GM23338 (cell line): Measurements from ENCODE around the gene IGIP. TPM values are rescaled to one million over a fixed set of nuclear protein-coding genes. Genes with fewer than 3 reads are reported as not detected.

Experiments
- ATAC-seq: fragments of 200-7000 bp; cut with Tn5 transposase; 3 replicates; pipeline ENCODE4 v1.9.1; 2020
- DNase-seq: peaks from one replicate; pipeline ENCODE4 v3.0.0-alpha.2; 2015; ENCODE audit warnings: low spot score
- H2AFZ ChIP-seq: fragments of 200-600 bp; sonication (generic); 2 replicates; pipeline ENCODE4 v1.8.0; 2016; ENCODE audit warnings: antibody characterized with exemption, mild to moderate bottlenecking, moderate library complexity
- H3F3A ChIP-seq: fragments of 200-600 bp; sonication (generic); replicated peaks from 2 replicates; pipeline ENCODE4 v1.8.0; 2017; ENCODE audit warnings: antibody characterized with exemption, mixed run types, low read depth
- H3K27ac ChIP-seq: fragments of 200-600 bp; sonication (generic); 2 replicates; pipeline ENCODE4 v1.6.1; 2016; ENCODE audit warnings: low read depth
- H3K27me3 ChIP-seq: fragments of 200-600 bp; sonication (generic); 2 replicates; pipeline ENCODE4 v1.8.0; 2016; ENCODE audit warnings: mild to moderate bottlenecking, mixed run types, moderate library complexity; ENCODE audit not compliant: insufficient read depth
- H3K36me3 ChIP-seq: fragments of 200-600 bp; sonication (generic); 2 replicates; pipeline ENCODE4 v1.8.0; 2016; ENCODE audit warnings: mild to moderate bottlenecking; ENCODE audit not compliant: insufficient read depth
- H3K4me1 ChIP-seq: fragments of 200-600 bp; sonication (generic); 2 replicates; pipeline ENCODE4 v1.8.0; 2016; ENCODE audit warnings: mild to moderate bottlenecking, moderate library complexity; ENCODE audit not compliant: insufficient read depth
- H3K4me2 ChIP-seq: fragments of 200-600 bp; sonication (generic); 2 replicates; pipeline ENCODE4 v1.7.1; 2017; ENCODE audit warnings: mixed run types
- H3K4me3 ChIP-seq: fragments of 200-600 bp; sonication (generic); 2 replicates; pipeline ENCODE4 v1.6.1; 2016; ENCODE audit warnings: mixed run types
- H3K79me2 ChIP-seq: fragments of 200-600 bp; sonication (generic); replicated peaks from 2 replicates; pipeline ENCODE4 v1.8.0; 2017; ENCODE audit warnings: mild to moderate bottlenecking; ENCODE audit not compliant: insufficient read depth
- H3K9me2 ChIP-seq: fragments of 200-600 bp; sonication (generic); 2 replicates; pipeline ENCODE4 v1.8.0; 2017; ENCODE audit not compliant: insufficient read depth
- H4K20me1 ChIP-seq: fragments of 200-600 bp; sonication (generic); replicated peaks from 2 replicates; pipeline ENCODE4 v1.8.0; 2017; ENCODE audit warnings: mild to moderate bottlenecking; ENCODE audit not compliant: insufficient read depth
- H3K27ac Mint-ChIP-seq: 2 replicates; pipeline ENCODE4 v1.8.0; 2020; ENCODE audit warnings: inconsistent platforms, mild to moderate bottlenecking, moderate library complexity, mixed read lengths
- H3K27me3 Mint-ChIP-seq: 3 replicates; pipeline ENCODE4 v1.8.0; 2022; ENCODE audit warnings: low read depth, mild to moderate bottlenecking, moderate library complexity, mixed read lengths, inconsistent platforms; ENCODE audit not compliant: insufficient read depth, poor library complexity
- H3K36me3 Mint-ChIP-seq: 3 replicates; pipeline ENCODE4 v1.8.0; 2021; ENCODE audit warnings: low read depth, mild to moderate bottlenecking, inconsistent platforms, moderate library complexity, mixed read lengths
- H3K4me1 Mint-ChIP-seq: 3 replicates; pipeline ENCODE4 v1.8.0; 2020; ENCODE audit warnings: mild to moderate bottlenecking, inconsistent platforms, mixed read lengths
- H3K4me3 Mint-ChIP-seq: 3 replicates; pipeline ENCODE4 v1.8.0; 2021; ENCODE audit warnings: moderate library complexity, mild to moderate bottlenecking, inconsistent platforms, mixed read lengths
- H3K9me3 Mint-ChIP-seq: 3 replicates; pipeline ENCODE4 v1.8.0; 2020; ENCODE audit warnings: moderate library complexity, mild to moderate bottlenecking, inconsistent platforms, mixed read lengths
- EZH2phosphoT487 ChIP-seq: fragments of 200-600 bp; sonication (generic); IDR thresholded peaks from one replicate; pipeline ENCODE4 v1.8.1; 2018; ENCODE audit warnings: antibody characterized with exemption; ENCODE audit not compliant: unreplicated experiment
- STAT1 ChIP-seq: IDR thresholded peaks from one replicate; pipeline ENCODE4 v1.6.1; 2016; ENCODE audit warnings: antibody characterized with exemption; ENCODE audit not compliant: unreplicated experiment
- polyA plus RNA-seq: library from polyadenylated mRNA; unstranded; fragments of >200 nt; fragmentation: Nextera tagmentation; extraction: Ambion mirVana; gene quantifications from 2 replicates; pipeline ENCODE4 v1.2.1, GENCODE V29; 2016
- total RNA-seq: library from RNA; depleted of rRNA; stranded (reverse); fragments of >200 nt; shearing (Covaris generic); gene quantifications from 2 replicates; pipeline ENCODE4 v1.2.3, GENCODE V29; 2014
- TF ChIP-seq, protein P1 (sequence below): fragments of 250-450 bp; sonication (Bioruptor Pico); IDR thresholded peaks from 2 replicates; pipeline ENCODE4 v1.5.0; 2020; ENCODE audit warnings: mild to moderate bottlenecking, moderate library complexity

Gene IGIP
- total and polyA plus RNA-seq, 2 experiments from 2014 or later: 0.21 to 0.38 TPM

DNA sequence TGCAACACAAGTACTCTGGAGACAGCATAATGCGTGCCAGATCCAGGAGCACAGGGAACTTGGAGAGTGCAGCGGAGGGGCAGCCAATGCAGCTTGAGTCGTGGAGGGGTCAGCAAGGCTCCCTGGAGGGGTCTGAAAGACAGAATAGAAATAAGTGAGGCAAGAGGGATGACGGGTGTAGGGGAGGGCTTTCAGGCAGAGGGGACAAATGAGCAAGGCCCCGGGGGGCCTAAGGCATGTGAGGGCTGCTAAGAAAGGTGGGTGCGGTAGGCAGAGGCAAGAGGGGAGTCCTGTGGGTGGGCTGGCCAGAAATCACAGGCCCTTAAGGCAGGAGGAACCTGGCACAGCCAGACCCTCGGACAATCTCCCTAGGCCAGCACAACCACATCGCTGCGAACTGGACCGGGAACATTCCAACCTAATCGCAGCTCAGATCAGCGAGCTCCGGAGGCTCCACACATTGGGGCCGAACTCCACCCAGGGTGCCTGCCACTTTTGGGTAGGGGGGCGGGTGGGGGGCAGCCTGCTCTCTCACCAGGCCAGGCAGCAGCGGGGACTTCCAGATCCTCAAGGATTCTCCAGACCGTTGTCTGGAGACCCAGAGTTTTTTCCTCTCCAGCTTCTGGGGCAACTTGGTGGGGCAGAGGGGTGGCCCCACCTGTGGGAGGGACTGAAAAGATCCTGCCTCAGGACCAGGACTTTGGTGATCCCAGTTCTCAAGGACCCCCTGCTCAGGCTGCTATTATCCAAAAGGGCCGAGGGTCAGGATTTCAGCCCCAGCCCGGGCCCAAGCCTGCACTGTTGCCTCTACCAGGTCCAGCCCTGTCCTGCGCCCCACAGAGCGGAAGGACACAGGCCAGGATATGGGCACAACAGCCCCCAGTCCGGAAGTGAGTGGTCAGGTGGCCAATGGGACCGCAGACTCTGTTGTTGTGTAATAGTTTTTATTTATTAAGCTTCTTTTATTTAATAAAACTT, 26.6 kb downstream of the IGIP start (continued):
- TF ChIP-seq, protein P1, sequence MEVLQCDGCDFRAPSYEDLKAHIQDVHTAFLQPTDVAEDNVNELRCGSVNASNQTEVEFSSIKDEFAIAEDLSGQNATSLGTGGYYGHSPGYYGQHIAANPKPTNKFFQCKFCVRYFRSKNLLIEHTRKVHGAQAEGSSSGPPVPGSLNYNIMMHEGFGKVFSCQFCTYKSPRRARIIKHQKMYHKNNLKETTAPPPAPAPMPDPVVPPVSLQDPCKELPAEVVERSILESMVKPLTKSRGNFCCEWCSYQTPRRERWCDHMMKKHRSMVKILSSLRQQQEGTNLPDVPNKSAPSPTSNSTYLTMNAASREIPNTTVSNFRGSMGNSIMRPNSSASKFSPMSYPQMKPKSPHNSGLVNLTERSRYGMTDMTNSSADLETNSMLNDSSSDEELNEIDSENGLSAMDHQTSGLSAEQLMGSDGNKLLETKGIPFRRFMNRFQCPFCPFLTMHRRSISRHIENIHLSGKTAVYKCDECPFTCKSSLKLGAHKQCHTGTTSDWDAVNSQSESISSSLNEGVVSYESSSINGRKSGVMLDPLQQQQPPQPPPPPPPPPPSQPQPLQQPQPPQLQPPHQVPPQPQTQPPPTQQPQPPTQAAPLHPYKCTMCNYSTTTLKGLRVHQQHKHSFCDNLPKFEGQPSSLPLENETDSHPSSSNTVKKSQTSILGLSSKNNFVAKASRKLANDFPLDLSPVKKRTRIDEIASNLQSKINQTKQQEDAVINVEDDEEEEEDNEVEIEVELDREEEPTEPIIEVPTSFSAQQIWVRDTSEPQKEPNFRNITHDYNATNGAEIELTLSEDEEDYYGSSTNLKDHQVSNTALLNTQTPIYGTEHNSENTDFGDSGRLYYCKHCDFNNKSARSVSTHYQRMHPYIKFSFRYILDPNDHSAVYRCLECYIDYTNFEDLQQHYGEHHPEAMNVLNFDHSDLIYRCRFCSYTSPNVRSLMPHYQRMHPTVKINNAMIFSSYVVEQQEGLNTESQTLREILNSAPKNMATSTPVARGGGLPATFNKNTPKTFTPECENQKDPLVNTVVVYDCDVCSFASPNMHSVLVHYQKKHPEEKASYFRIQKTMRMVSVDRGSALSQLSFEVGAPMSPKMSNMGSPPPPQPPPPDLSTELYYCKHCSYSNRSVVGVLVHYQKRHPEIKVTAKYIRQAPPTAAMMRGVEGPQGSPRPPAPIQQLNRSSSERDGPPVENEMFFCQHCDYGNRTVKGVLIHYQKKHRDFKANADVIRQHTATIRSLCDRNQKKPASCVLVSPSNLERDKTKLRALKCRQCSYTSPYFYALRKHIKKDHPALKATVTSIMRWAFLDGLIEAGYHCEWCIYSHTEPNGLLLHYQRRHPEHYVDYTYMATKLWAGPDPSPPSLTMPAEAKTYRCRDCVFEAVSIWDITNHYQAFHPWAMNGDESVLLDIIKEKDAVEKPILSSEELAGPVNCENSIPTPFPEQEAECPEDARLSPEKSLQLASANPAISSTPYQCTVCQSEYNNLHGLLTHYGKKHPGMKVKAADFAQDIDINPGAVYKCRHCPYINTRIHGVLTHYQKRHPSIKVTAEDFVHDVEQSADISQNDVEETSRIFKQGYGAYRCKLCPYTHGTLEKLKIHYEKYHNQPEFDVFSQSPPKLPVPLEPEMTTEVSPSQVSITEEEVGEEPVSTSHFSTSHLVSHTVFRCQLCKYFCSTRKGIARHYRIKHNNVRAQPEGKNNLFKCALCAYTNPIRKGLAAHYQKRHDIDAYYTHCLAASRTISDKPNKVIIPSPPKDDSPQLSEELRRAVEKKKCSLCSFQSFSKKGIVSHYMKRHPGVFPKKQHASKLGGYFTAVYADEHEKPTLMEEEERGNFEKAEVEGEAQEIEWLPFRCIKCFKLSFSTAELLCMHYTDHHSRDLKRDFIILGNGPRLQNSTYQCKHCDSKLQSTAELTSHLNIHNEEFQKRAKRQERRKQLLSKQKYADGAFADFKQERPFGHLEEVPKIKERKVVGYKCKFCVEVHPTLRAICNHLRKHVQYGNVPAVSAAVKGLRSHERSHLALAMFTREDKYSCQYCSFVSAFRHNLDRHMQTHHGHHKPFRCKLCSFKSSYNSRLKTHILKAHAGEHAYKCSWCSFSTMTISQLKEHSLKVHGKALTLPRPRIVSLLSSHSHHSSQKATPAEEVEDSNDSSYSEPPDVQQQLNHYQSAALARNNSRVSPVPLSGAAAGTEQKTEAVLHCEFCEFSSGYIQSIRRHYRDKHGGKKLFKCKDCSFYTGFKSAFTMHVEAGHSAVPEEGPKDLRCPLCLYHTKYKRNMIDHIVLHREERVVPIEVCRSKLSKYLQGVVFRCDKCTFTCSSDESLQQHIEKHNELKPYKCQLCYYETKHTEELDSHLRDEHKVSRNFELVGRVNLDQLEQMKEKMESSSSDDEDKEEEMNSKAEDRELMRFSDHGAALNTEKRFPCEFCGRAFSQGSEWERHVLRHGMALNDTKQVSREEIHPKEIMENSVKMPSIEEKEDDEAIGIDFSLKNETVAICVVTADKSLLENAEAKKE (CRISPR knock-in tag): no peak

DNA sequence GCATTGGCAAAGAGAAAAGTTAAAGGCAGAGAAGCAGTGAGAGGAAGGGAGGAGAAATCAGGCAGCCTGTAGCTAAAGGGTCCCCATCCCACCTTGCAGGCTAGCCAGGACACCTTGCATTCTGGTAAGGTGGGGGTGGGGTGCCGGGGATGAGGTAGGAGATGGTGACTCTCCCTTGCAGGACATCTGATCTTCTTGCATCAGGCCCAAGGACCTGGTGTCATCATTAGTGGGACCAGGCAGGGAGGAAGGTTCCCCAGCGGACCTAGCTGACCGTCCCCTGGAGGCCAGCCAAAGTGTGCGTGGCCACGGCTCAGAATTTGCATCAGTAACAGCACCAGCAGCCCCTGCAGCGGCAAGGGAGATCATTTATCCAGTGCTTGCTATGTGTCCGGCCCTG, 27.5 kb downstream of the IGIP start:
- Histone ChIP-seq H3K9me2 (no peaks in the 10 kb centered on the region), H3F3A (no peaks in the 10 kb centered on the region), H3K79me2 (no peaks in the 10 kb centered on the region), H3K4me2 (peak overlapping the region; percentile 72), H3K4me3 (peak overlapping the region; percentile 38; the same call in 1 of the 2 replicates), H4K20me1 (no peaks in the 10 kb centered on the region), H3K27ac (no peak overlapping the region), H3K27me3 (peaks cover 39% of the 10 kb centered on the region), H2AFZ (peak overlapping the region; percentile 97), H3K36me3 (no peaks in the 10 kb centered on the region), H3K4me1 (peaks cover 24% of the 10 kb centered on the region)
- Mint-ChIP-seq H3K27ac (no peak overlapping the region), H3K4me1 (peaks cover 43% of the 10 kb centered on the region), H3K36me3 (no peaks in the 10 kb centered on the region), H3K9me3 (no peaks in the 10 kb centered on the region), H3K27me3 (peaks cover 12% of the 10 kb centered on the region), H3K4me3 (peak overlapping the region; percentile 5; the same call in 2 of the 3 replicates)
- no peak for TF ChIP-seq STAT1
- no peak for TF ChIP-seq EZH2phosphoT487
- ATAC-seq: no peak
- no peak for DNase-seq
